MM.1S (cell line): ENCODE results near the gene KLC3.
A peak's percentile ranks its signal among the peaks of the same experiment; 100 is the strongest.

Source experiments
- CTCF ChIP-seq: fragments of 300-600 bp; sonication (generic); IDR thresholded peaks from 2 replicates; pipeline ENCODE4 v1.5.1; 2016; ENCODE audit warnings: antibody characterized with exemption, low read length, mixed read lengths
- EZH2 ChIP-seq: fragments of 300-600 bp; sonication (generic); optimal IDR thresholded peaks from 2 replicates; pipeline ENCODE3; 2017; ENCODE audit warnings: low read depth, mild to moderate bottlenecking, antibody characterized with exemption, low read length, mixed read lengths
- EZH2phosphoT487 ChIP-seq: fragments of 300-600 bp; sonication (generic); IDR thresholded peaks from 2 replicates; pipeline ENCODE4 v1.6.1; 2018; ENCODE audit warnings: antibody characterized with exemption, low read length

GRCh38 chr19:45346449-45346848 lies 5.9 kb downstream of the KLC3 start:
- TF ChIP-seq CTCF, result peak; percentile 14
- TF ChIP-seq EZH2phosphoT487, result no peak
- no peak for TF ChIP-seq EZH2
